Esophagus muscularis mucosa (tissue), 4 donors: ENCODE measurements around the gene MYRIP.

ENCODE experiments used
- CTCF ChIP-seq, 3 experiments: fragments of 200-600 bp in 2 of 3; fragments of 450-650 bp in 1 of 3; sonication (generic) in 2 of 3; IDR thresholded peaks; one replicate each; pipeline ENCODE4 v1.5.1; 2017 to 2019; ENCODE audit warnings: antibody characterized with exemption in 3 of 3, mild to moderate bottlenecking in 2 of 3, moderate library complexity in 1 of 3
- EP300 ChIP-seq: sonication (generic); formaldehyde crosslinking; IDR thresholded peaks from one replicate; pipeline ENCODE4 v1.6.1; 2017; ENCODE audit warnings: antibody characterized with exemption
- POLR2A ChIP-seq: fragments of 450-650 bp; IDR thresholded peaks from one replicate; pipeline ENCODE4 v1.6.1; 2017; ENCODE audit warnings: antibody characterized with exemption, moderate library complexity, mild to moderate bottlenecking, low read depth
- POLR2AphosphoS5 ChIP-seq, 2 donors: sonication (generic); formaldehyde crosslinking; IDR thresholded peaks; one replicate each; pipeline ENCODE4 v1.6.1; 2017; ENCODE audit warnings: antibody characterized with exemption in 2 of 2

DNA sequence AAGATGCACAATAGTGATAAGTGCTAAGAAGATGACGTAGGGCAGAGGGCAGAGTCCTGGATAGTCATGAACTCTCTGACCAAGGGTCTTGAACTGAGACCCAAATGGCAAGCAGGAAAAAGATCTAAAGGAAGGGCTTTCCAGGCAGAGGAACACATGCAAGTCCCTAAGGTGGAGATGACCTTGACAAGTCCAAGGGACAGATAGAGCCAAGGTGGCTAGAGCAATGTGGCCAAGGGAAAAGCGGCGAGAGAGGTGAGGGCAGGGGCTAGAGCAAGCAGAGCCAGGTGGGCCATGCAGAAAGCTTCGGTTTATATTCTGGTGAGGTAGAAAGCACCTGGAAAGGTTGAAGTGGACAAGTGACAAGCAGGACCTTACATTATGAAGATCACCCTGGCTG, 414.4 kb downstream of the MYRIP start:
- TF ChIP-seq CTCF (IDR thresholded peaks at IDR 0.05) (no peak), POLR2AphosphoS5 (IDR thresholded peaks at IDR 0.05) (no peak), EP300 (no peak), POLR2A (no peak)
